ENCODE measurements around the gene AIG1.

The AIG1 gene

GRCh38 chr6:143205991-143206390 lies 145.3 kb downstream of the AIG1 start:
- DNase-seq (ENCODE audit: low spot score) = no peak
- no peaks in the 10 kb centered on the region for H3K4me1 ChIP-seq (ENCODE audit: insufficient read depth, poor library complexity, severe bottlenecking)

DNA sequence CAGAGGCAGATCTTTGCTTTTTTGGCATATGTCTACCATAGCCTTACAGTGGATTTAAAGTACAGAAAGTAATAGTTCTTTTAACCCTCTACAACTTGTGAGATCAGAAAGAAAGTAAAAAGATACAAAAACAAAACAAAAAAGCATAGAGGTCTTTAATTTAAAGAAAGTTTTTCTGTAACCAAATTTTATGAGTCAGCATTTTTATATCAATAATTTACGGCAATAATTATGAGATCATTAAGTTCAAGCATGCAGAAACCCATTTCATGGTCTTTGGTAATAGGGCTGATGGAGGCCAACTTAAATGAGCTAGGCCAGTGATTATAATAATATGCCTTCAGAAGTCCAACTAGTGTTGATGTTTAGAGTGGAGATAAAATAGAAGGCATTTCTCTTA lies 145.9 kb downstream of the AIG1 start:
- Histone ChIP-seq H3K36me3 (ENCODE audit: low read depth) (peaks cover 13% of the 10 kb centered on the region; the same call in 1 of the 2 replicates), H3K27me3 (ENCODE audit: insufficient read depth, poor library complexity, severe bottlenecking) (no peaks in the 10 kb centered on the region), H3K4me3 (ENCODE audit: severe bottlenecking) (no peak overlapping the region), H3K4me1 (ENCODE audit: insufficient read depth, poor library complexity, severe bottlenecking) (no peaks in the 10 kb centered on the region), H3K27ac (ENCODE audit: poor library complexity, severe bottlenecking) (no peak overlapping the region), H3K9me3 (ENCODE audit: severe bottlenecking) (peaks cover 1% of the 10 kb centered on the region)
- TF ChIP-seq CTCF (IDR thresholded peaks at IDR 0.05; ENCODE audit: poor library complexity, severe bottlenecking) = no peak
- no peak for ATAC-seq (ENCODE audit: low read depth)
- DNase-seq (ENCODE audit: low spot score) = no peak

More at GRCh38 chr6:143205991-143206390, 145.3 kb downstream of the AIG1 start:
- Histone ChIP-seq H3K4me3 (ENCODE audit: severe bottlenecking) (no peak overlapping the region), H3K36me3 (ENCODE audit: low read depth) (peaks cover 13% of the 10 kb centered on the region; the same call in 1 of the 2 replicates), H3K27ac (ENCODE audit: poor library complexity, severe bottlenecking) (no peak overlapping the region), H3K9me3 (ENCODE audit: severe bottlenecking) (peaks cover 1% of the 10 kb centered on the region), H3K27me3 (ENCODE audit: insufficient read depth, poor library complexity, severe bottlenecking) (no peaks in the 10 kb centered on the region)
- no peak for ATAC-seq (ENCODE audit: low read depth)
- TF ChIP-seq CTCF (IDR thresholded peaks at IDR 0.05; ENCODE audit: poor library complexity, severe bottlenecking) = no peak

DNA sequence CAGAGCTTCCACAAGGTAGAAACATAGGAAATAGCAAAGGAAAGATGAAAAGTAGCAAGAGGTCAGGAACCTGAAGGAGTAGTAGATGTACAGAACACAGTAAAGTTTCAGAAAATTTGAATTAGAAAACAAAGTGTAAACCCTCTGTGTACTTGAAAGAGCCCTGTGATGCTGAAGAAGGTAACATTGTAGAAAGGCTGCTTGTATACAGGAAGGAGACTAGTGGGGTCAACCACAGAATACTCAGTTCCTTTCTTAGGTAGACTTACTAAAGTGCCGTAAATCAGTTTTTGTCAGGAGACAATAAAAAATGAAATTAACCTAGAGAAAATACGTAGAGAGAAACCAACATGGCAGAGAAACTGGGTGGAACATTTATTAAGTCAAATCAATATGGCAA lies 149.7 kb downstream of the AIG1 start:
- H3K4me3 ChIP-seq (ENCODE audit: severe bottlenecking) = no peak overlapping the region
- no peaks in the 10 kb centered on the region for H3K27me3 ChIP-seq (ENCODE audit: insufficient read depth, poor library complexity, severe bottlenecking)
- TF ChIP-seq CTCF (IDR thresholded peaks at IDR 0.05; ENCODE audit: poor library complexity, severe bottlenecking) = no peak
- no peaks in the 10 kb centered on the region for H3K9me3 ChIP-seq (ENCODE audit: severe bottlenecking)
- H3K27ac ChIP-seq (ENCODE audit: poor library complexity, severe bottlenecking) = no peak overlapping the region
- ATAC-seq (ENCODE audit: low read depth) (no peak), DNase-seq (ENCODE audit: low spot score) (no peak)
- H3K4me1 ChIP-seq (ENCODE audit: insufficient read depth, poor library complexity, severe bottlenecking) = no peaks in the 10 kb centered on the region
- no peaks in the 10 kb centered on the region for H3K36me3 ChIP-seq (ENCODE audit: low read depth)

- H3K4me1 ChIP-seq (ENCODE audit: insufficient read depth, poor library complexity, severe bottlenecking) = no peaks in the 10 kb centered on the region
- TF ChIP-seq CTCF (IDR thresholded peaks at IDR 0.05; ENCODE audit: poor library complexity, severe bottlenecking) = no peak
- H3K36me3 ChIP-seq (ENCODE audit: low read depth) = no peaks in the 10 kb centered on the region
- no peak overlapping the region for H3K4me3 ChIP-seq (ENCODE audit: severe bottlenecking)
- no peak overlapping the region for H3K27ac ChIP-seq (ENCODE audit: poor library complexity, severe bottlenecking)
- DNase-seq (ENCODE audit: low spot score) (no peak), ATAC-seq (ENCODE audit: low read depth) (no peak)
- no peaks in the 10 kb centered on the region for H3K27me3 ChIP-seq (ENCODE audit: insufficient read depth, poor library complexity, severe bottlenecking)
- no peaks in the 10 kb centered on the region for H3K9me3 ChIP-seq (ENCODE audit: severe bottlenecking)
These were observed 153.2 kb downstream of the AIG1 start for GRCh38 chr6:143213859-143214376.

DNA sequence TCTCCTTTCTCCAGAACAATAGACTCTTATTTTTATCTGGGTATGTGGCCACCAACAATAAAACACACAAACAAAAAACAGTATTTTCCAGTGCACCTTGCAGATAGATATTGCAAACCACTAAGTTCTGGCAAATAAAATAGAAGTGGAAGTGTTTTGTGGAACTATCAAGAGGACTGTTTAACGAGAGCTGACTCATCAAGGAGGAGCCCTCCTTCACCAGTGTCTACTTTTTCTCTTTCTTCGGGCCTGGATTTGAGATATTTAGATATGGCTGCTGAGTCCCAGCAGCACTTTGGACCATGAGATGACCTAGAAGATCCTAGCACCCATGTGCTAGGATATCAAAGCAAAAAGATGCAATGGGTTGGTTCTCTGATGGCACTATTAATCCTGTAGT lies 154.7 kb downstream of the AIG1 start:
- Histone ChIP-seq H3K27ac (ENCODE audit: poor library complexity, severe bottlenecking) (no peak overlapping the region), H3K36me3 (ENCODE audit: low read depth) (0 out of 2 replicates have a peak, but pooled peaks cover 2% of the 10 kb centered on the region), H3K27me3 (ENCODE audit: insufficient read depth, poor library complexity, severe bottlenecking) (no peaks in the 10 kb centered on the region), H3K9me3 (ENCODE audit: severe bottlenecking) (no peaks in the 10 kb centered on the region), H3K4me1 (ENCODE audit: insufficient read depth, poor library complexity, severe bottlenecking) (no peaks in the 10 kb centered on the region), H3K4me3 (ENCODE audit: severe bottlenecking) (no peak overlapping the region)
- no peak for ATAC-seq (ENCODE audit: low read depth)
- no peak for TF ChIP-seq CTCF (IDR thresholded peaks at IDR 0.05; ENCODE audit: poor library complexity, severe bottlenecking)
- DNase-seq (ENCODE audit: low spot score) = no peak

Measured in RWPE2 (cell line).